ENCODE data around the gene COPG1. TPM values are rescaled to one million over a fixed set of nuclear protein-coding genes. Genes with fewer than 3 reads are reported as not detected.

The COPG1 gene
- polyA plus RNA-seq, 1 of the 3 experiments (the other 2 are of a cell fraction): 114 TPM

DNA sequence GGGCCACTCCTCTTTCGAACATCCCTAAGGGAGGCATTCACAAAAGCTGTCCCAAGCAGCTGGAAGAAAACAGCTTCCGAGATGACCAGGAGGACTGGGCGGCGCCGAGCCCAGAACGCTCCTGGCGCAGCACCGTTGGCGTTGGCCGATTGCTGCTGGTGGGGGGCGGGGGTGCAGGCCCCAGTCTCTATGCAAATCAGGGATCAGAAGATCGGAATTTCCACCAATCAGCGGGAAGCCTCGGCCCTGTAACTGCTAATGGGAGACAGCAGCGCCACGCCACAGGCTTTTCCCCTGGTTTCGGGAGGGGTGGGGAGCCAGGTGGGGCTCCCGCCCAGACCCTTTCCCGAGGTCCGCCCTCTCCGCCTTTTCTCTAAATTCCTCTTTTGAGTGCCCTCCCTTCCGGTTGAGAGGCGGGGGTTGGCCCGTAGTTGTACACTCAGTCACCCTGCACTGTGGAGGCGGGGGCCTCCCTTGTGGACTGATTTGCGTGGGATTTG is 56.2 kb downstream of the COPG1 start:
- TF ChIP-seq CHD2 (IDR thresholded peaks at IDR 0.05; ENCODE audit: low read length, partially characterized antibody) (no peak), NFIC (IDR thresholded peaks at IDR 0.05; ENCODE audit: borderline replicate concordance) (no peak), MXI1 (IDR thresholded peaks at IDR 0.05; ENCODE audit: low read depth, low read length) (no peak), POLR2AphosphoS5 (IDR thresholded peaks at IDR 0.05; ENCODE audit: low read depth, low read length) (no peak), TEAD4 (IDR thresholded peaks at IDR 0.05; ENCODE audit: borderline replicate concordance, insufficient read depth) (no peak), ELF1 (IDR thresholded peaks at IDR 0.05) (no peak), RCOR1 (IDR thresholded peaks at IDR 0.05; ENCODE audit: low read length) (no peak)
- TF ChIP-seq, protein P1, sequence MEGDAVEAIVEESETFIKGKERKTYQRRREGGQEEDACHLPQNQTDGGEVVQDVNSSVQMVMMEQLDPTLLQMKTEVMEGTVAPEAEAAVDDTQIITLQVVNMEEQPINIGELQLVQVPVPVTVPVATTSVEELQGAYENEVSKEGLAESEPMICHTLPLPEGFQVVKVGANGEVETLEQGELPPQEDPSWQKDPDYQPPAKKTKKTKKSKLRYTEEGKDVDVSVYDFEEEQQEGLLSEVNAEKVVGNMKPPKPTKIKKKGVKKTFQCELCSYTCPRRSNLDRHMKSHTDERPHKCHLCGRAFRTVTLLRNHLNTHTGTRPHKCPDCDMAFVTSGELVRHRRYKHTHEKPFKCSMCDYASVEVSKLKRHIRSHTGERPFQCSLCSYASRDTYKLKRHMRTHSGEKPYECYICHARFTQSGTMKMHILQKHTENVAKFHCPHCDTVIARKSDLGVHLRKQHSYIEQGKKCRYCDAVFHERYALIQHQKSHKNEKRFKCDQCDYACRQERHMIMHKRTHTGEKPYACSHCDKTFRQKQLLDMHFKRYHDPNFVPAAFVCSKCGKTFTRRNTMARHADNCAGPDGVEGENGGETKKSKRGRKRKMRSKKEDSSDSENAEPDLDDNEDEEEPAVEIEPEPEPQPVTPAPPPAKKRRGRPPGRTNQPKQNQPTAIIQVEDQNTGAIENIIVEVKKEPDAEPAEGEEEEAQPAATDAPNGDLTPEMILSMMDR (IDR thresholded peaks at IDR 0.05): no peak
- Histone ChIP-seq H3K9me2 (no peaks in the 10 kb centered on the region), H3K79me2 (ENCODE audit: insufficient read depth) (no peaks in the 10 kb centered on the region), H3K27me3 (ENCODE audit: insufficient read depth) (no peaks in the 10 kb centered on the region), H4K20me1 (ENCODE audit: insufficient read depth) (no peaks in the 10 kb centered on the region), H2AFZ (ENCODE audit: low read depth) (no peak overlapping the region), H3K4me1 (ENCODE audit: control insufficient read depth in 1 of 2, insufficient read depth in 2 of 2, low read depth in 1 of 2, low read length in 1 of 2) (no peaks in the 10 kb centered on the region), H3K36me3 (replicated peaks in 1 of 2; ENCODE audit: control insufficient read depth in 1 of 2, insufficient read depth in 2 of 2, low read length in 1 of 2) (peaks cover 29 to 34% of the 10 kb centered on the region in 2 experiments), H3K9me3 (no peaks in the 10 kb centered on the region), H3K4me3 (ENCODE audit: low read depth in 2 of 2, low read length in 1 of 2) (no peak overlapping the region), H3K9ac (no peak overlapping the region), H3F3A (replicated peaks; ENCODE audit: insufficient read depth) (no peaks in the 10 kb centered on the region), H3K27ac (ENCODE audit: low read depth in 2 of 2, low read length in 1 of 2) (no peak overlapping the region), H3K4me2 (no peak overlapping the region)
- 85% methylated on average over 21 of the region's 26 CpGs for WGBS (ENCODE audit: low lambda C conversion rate)
- no peak for DNase-seq
- CTCF ChIA-PET: no interaction called here
- POLR2A ChIA-PET: no interaction called here

DNA sequence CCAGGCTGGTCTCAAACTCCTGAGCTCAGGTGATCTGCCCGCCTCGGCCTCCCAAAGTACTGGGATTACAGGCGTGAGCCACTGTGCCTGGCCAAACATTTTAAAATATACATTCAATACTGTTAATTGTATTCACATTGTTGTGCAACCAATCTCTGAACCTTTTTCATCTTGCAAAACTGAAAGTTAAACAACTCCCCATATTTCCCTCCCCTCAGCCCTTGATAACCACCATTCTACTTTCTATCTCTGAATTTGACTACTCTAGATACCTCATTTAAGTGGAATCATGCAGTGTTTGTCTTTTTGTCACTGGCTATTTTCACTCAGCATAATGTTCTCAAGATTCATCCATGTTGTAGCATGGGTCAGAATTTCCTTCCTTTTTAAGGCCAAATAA is 59.2 kb downstream of the COPG1 start:
- no peak overlapping the region for H2AFZ ChIP-seq (ENCODE audit: low read depth)
- no peak overlapping the region for H3K4me3 ChIP-seq (ENCODE audit: low read depth in 2 of 2, low read length in 1 of 2)
- no peak overlapping the region for H3K27ac ChIP-seq (ENCODE audit: low read depth in 2 of 2, low read length in 1 of 2)
- no peaks in the 10 kb centered on the region for H3K9me3 ChIP-seq
- no peak for DNase-seq
- TF ChIP-seq, protein P2, sequence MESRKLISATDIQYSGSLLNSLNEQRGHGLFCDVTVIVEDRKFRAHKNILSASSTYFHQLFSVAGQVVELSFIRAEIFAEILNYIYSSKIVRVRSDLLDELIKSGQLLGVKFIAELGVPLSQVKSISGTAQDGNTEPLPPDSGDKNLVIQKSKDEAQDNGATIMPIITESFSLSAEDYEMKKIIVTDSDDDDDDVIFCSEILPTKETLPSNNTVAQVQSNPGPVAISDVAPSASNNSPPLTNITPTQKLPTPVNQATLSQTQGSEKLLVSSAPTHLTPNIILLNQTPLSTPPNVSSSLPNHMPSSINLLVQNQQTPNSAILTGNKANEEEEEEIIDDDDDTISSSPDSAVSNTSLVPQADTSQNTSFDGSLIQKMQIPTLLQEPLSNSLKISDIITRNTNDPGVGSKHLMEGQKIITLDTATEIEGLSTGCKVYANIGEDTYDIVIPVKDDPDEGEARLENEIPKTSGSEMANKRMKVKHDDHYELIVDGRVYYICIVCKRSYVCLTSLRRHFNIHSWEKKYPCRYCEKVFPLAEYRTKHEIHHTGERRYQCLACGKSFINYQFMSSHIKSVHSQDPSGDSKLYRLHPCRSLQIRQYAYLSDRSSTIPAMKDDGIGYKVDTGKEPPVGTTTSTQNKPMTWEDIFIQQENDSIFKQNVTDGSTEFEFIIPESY (IDR thresholded peaks at IDR 0.05; ENCODE audit: borderline replicate concordance, low read depth): no peak
- TF ChIP-seq POLR2AphosphoS5 (IDR thresholded peaks at IDR 0.05; ENCODE audit: low read depth, low read length) (no peak), RAD21 (IDR thresholded peaks at IDR 0.05; ENCODE audit: low read length) (no peak), TEAD4 (IDR thresholded peaks at IDR 0.05; ENCODE audit: borderline replicate concordance, insufficient read depth) (no peak), TAF1 (IDR thresholded peaks at IDR 0.05; ENCODE audit: borderline replicate concordance, low read depth, low read length) (no peak), EZH2phosphoT487 (IDR thresholded peaks at IDR 0.05; ENCODE audit: borderline replicate concordance, low read depth) (no peak), MXI1 (IDR thresholded peaks at IDR 0.05; ENCODE audit: low read depth, low read length) (no peak), SIN3A (IDR thresholded peaks at IDR 0.05; ENCODE audit: borderline replicate concordance, low read depth, low read length) (no peak), JUND (IDR thresholded peaks at IDR 0.05) (no peak), TCF12 (IDR thresholded peaks at IDR 0.05) (no peak), SMC3 (IDR thresholded peaks at IDR 0.05; ENCODE audit: low read depth, low read length) (no peak), NRF1 (IDR thresholded peaks at IDR 0.05; ENCODE audit: low read depth, low read length) (no peak), FOXJ3 (CRISPR knock-in tag; IDR thresholded peaks at IDR 0.05) (no peak)
- TF ChIP-seq, protein P3, sequence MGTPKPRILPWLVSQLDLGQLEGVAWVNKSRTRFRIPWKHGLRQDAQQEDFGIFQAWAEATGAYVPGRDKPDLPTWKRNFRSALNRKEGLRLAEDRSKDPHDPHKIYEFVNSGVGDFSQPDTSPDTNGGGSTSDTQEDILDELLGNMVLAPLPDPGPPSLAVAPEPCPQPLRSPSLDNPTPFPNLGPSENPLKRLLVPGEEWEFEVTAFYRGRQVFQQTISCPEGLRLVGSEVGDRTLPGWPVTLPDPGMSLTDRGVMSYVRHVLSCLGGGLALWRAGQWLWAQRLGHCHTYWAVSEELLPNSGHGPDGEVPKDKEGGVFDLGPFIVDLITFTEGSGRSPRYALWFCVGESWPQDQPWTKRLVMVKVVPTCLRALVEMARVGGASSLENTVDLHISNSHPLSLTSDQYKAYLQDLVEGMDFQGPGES (IDR thresholded peaks at IDR 0.05; ENCODE audit: low read depth, low read length): no peak
- TF ChIP-seq, protein P4, sequence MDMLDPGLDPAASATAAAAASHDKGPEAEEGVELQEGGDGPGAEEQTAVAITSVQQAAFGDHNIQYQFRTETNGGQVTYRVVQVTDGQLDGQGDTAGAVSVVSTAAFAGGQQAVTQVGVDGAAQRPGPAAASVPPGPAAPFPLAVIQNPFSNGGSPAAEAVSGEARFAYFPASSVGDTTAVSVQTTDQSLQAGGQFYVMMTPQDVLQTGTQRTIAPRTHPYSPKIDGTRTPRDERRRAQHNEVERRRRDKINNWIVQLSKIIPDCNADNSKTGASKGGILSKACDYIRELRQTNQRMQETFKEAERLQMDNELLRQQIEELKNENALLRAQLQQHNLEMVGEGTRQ (IDR thresholded peaks at IDR 0.05; ENCODE audit: borderline replicate concordance, low read depth, low read length): no peak
- H4K20me1 ChIP-seq (ENCODE audit: insufficient read depth): no peaks in the 10 kb centered on the region
- 100% methylated on average over 3 of the region's 3 CpGs for WGBS (ENCODE audit: low lambda C conversion rate)
- no peak overlapping the region for H3K9ac ChIP-seq
- no peaks in the 10 kb centered on the region for H3K79me2 ChIP-seq (ENCODE audit: insufficient read depth)
- ChIA-PET CTCF (no interaction called here), POLR2A (no interaction called here)
- no peaks in the 10 kb centered on the region for H3K9me2 ChIP-seq
- H3K4me2 ChIP-seq: no peak overlapping the region
- no peaks in the 10 kb centered on the region for H3K27me3 ChIP-seq (ENCODE audit: insufficient read depth)
- H3K36me3 ChIP-seq (replicated peaks in 1 of 2; ENCODE audit: control insufficient read depth in 1 of 2, insufficient read depth in 2 of 2, low read length in 1 of 2): peaks cover 11 to 17% of the 10 kb centered on the region in 2 experiments
- H3K4me1 ChIP-seq (ENCODE audit: control insufficient read depth in 1 of 2, insufficient read depth in 2 of 2, low read depth in 1 of 2, low read length in 1 of 2): peaks cover 0 to 5% of the 10 kb centered on the region in 2 experiments; a peak in 1 of 4 replicates
- H3F3A ChIP-seq (replicated peaks; ENCODE audit: insufficient read depth): no peaks in the 10 kb centered on the region
